ENCODE measurements around the gene EGFL7. TPM values are rescaled to one million over a fixed set of nuclear protein-coding genes. Genes with fewer than 3 reads are reported as not detected.
A peak's percentile ranks its signal among the peaks of the same experiment; 100 is the strongest.

Gene EGFL7
- total and polyA plus RNA-seq, 9 donors = 56.8 to 95.9 (median 63.7) TPM

DNA sequence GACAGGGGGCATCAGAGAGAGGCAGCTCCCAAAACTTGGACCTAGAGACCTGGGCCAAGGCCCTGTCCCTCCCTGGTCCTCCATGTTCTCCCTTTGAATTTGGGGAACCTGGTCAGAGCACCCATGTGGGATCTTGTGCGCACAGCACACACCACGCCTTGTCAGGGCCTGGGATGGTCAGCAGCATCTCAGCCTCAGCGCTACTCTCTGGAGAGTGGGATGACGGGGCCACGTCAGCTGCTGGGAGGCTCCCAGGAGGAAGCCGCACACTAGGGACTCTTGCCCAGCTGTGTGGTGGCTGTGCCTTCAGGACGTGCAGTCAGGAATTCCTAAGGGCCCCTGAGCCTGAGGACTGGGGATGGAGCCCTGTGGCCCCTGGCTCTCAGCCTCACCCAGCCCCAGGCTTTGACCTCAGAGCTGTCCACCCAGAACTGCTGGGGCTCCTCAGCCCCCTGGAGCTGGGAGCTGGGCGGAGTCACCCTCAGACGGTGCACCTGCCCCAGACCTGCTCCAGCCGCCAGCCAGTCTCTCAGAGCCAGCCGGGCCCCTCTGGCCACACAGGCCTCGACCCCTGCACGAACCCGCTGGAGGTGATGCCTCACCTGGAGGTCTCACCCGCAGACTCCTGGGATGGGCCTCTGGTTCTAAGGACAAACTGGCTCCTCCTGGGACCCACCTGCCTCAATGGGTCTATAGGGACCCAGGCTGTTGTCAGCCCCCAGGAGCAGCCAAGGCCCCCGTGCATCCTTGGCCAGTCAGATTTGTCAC is 38.3 kb upstream of the EGFL7 start:
- no peaks in the 10 kb centered on the region for H3K36me3 ChIP-seq (ENCODE audit: control insufficient read depth, insufficient read depth, low read length)
- H3K4me3 ChIP-seq (ENCODE audit: low read length) = no peak overlapping the region
- H3K4me1 ChIP-seq (ENCODE audit: control insufficient read depth, insufficient read depth, low read length) = peaks cover 85% of the 10 kb centered on the region
- WGBS (ENCODE audit: insufficient coverage) = 73% methylated on average over 16 of the region's 16 CpGs
- no peaks in the 10 kb centered on the region for H3K27me3 ChIP-seq (ENCODE audit: control insufficient read depth, insufficient read depth, low read length)
- H3K9me3 ChIP-seq (replicated peaks; ENCODE audit: control insufficient read depth, low read depth, low read length) = no peaks in the 10 kb centered on the region
- no peak overlapping the region for H3K27ac ChIP-seq (ENCODE audit: low read length)
- no peak for DNase-seq

DNA sequence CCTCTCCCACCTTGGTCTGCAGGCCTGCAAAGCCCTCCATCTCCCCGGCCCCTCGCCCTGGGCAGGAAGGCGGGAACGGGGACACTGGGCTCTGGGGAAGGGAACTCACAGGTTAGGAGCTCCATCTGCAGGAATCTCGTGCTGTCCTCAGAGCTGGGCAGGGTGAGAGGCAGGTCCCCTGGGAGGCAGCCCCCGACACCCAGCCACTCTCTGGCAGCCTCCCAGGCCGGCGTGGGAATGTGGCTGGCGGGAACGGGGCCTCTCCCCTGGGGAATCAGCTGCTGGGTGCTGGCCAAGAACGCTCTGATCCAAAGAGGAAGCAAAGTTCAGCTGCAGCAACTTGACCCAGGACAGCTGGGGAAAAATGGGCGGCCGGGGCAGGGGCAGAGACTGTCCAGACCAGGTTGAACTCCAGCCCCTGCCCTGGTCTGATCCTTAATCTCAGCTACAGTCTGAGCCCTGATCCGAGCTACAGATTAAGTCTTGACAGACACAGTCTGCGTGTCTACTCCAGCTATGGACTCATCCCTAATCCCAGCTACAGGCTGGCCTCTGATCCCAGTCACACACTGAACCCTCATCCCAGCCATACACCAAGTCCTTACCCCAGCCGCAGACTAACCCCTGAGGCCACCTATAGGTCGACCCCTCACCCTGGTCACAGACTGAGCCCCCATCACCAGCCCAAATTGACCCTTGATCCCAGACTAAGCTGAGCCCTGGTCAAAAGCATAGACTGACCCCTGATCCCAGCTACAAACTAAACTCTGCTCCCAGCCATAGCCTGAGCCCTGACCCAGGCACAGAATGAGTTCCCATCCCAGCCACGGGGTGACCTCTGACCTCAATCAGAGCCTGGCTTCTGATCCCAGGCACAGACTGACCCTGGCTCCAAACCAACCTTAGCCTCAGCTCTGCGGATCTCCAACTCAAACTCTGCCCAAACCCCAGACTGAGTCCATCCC is 37.3 kb upstream of the EGFL7 start:
- no peaks in the 10 kb centered on the region for H3K36me3 ChIP-seq (ENCODE audit: control insufficient read depth, insufficient read depth, low read length)
- WGBS (ENCODE audit: insufficient coverage) = 23% methylated on average over 17 of the region's 19 CpGs
- peak; percentile 78 for DNase-seq
- H3K4me1 ChIP-seq (ENCODE audit: control insufficient read depth, insufficient read depth, low read length) = peaks cover 85% of the 10 kb centered on the region
- H3K9me3 ChIP-seq (replicated peaks; ENCODE audit: control insufficient read depth, low read depth, low read length) = no peaks in the 10 kb centered on the region
- no peaks in the 10 kb centered on the region for H3K27me3 ChIP-seq (ENCODE audit: control insufficient read depth, insufficient read depth, low read length)
- H3K4me3 ChIP-seq (ENCODE audit: low read length) = no peak overlapping the region
- H3K27ac ChIP-seq (ENCODE audit: low read length) = peak overlapping the region; percentile 35

- no peak for DNase-seq
- Histone ChIP-seq H3K9me3 (replicated peaks; ENCODE audit: control insufficient read depth, low read depth, low read length) (no peaks in the 10 kb centered on the region), H3K27ac (ENCODE audit: low read length) (no peak overlapping the region), H3K36me3 (ENCODE audit: control insufficient read depth, insufficient read depth, low read length) (no peaks in the 10 kb centered on the region), H3K27me3 (ENCODE audit: control insufficient read depth, insufficient read depth, low read length) (no peaks in the 10 kb centered on the region), H3K4me1 (ENCODE audit: control insufficient read depth, insufficient read depth, low read length) (peaks cover 85% of the 10 kb centered on the region), H3K4me3 (ENCODE audit: low read length) (no peak overlapping the region)
- WGBS (ENCODE audit: insufficient coverage) = 62% methylated on average over 12 of the region's 30 CpGs
These were observed 36.5 kb upstream of the EGFL7 start for GRCh38 chr9:136626066-136626725.

DNA sequence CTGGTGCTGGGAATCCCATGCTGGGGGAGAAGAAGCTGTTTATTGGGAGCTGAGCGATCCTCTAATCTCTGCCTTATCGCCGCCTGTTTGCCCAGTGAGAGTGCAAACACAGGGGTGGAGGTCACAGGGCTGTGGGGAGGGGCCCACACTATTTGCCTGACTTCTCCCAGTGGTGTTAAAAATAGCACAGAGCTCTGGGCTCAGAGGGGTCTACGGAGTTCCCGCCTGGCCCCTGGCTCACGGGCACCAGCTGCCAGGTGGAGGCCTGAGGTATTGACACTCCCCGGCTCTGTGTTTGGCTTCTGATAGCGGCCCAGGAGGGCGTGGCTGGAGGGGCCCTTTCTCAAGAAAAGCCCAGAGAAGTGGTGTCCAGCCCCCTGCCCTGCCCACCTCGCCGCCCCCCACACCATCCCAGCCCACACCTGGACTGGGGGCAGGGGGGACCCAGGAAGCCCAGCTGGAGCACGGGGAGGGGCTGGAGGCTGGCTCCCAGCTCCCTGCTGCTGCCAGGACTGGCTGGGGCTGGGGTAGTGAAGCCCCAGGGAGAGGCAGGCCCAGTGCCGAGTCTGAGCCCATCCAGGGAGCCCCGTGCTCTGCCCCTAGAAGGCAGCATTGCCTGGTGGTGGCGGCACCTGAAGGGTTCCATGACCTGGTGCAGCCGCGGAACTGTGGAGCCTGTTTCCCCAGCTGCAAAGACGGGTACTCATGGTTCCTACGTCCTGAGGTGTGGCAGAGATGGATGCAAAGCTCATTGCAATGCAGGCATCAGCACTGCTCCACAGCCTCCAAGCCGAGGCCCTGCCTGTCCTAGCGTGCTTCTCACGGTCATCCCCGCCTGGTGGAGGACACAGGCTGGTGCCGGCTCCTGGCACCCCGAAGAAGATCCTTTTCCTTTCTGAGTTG is 35.7 kb upstream of the EGFL7 start:
- peaks cover 87% of the 10 kb centered on the region for H3K4me1 ChIP-seq (ENCODE audit: control insufficient read depth, insufficient read depth, low read length)
- WGBS (ENCODE audit: insufficient coverage) = 61% methylated on average over 19 of the region's 25 CpGs
- H3K9me3 ChIP-seq (replicated peaks; ENCODE audit: control insufficient read depth, low read depth, low read length) = no peaks in the 10 kb centered on the region
- no peaks in the 10 kb centered on the region for H3K36me3 ChIP-seq (ENCODE audit: control insufficient read depth, insufficient read depth, low read length)
- no peak overlapping the region for H3K4me3 ChIP-seq (ENCODE audit: low read length)
- no peaks in the 10 kb centered on the region for H3K27me3 ChIP-seq (ENCODE audit: control insufficient read depth, insufficient read depth, low read length)
- DNase-seq = no peak
- no peak overlapping the region for H3K27ac ChIP-seq (ENCODE audit: low read length)

DNA sequence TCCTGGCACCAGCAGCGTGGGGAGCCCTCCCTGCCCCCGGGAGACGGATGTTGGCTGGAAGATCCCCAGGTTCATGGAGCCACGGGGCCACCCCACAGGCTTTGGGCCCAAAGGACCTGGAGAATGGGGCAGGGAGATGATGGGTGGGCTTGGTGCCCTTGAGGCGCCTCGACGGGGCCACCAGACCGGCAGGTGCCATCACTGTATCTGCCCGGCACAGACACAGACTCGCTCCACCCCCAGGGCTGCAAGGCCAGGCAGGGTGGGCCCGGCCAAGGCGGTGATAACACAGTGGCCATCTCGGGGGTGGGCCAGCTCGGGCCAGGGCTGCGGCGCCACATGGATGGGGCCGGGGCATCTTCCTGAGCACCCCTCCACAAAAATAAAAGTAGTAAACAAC is 35.0 kb upstream of the EGFL7 start:
- H3K9me3 ChIP-seq (replicated peaks; ENCODE audit: control insufficient read depth, low read depth, low read length) = no peaks in the 10 kb centered on the region
- 83% methylated on average over 11 of the region's 17 CpGs for WGBS (ENCODE audit: insufficient coverage)
- H3K27me3 ChIP-seq (ENCODE audit: control insufficient read depth, insufficient read depth, low read length) = no peaks in the 10 kb centered on the region
- H3K4me1 ChIP-seq (ENCODE audit: control insufficient read depth, insufficient read depth, low read length) = peaks cover 87% of the 10 kb centered on the region
- no peak overlapping the region for H3K4me3 ChIP-seq (ENCODE audit: low read length)
- H3K36me3 ChIP-seq (ENCODE audit: control insufficient read depth, insufficient read depth, low read length) = no peaks in the 10 kb centered on the region
- DNase-seq = no peak
- no peak overlapping the region for H3K27ac ChIP-seq (ENCODE audit: low read length)

GRCh38 chr9:136628268-136628667 is 34.4 kb upstream of the EGFL7 start:
- no peaks in the 10 kb centered on the region for H3K9me3 ChIP-seq (replicated peaks; ENCODE audit: control insufficient read depth, low read depth, low read length)
- DNase-seq = no peak
- H3K27ac ChIP-seq (ENCODE audit: low read length) = no peak overlapping the region
- H3K36me3 ChIP-seq (ENCODE audit: control insufficient read depth, insufficient read depth, low read length) = no peaks in the 10 kb centered on the region
- H3K4me3 ChIP-seq (ENCODE audit: low read length) = no peak overlapping the region
- no peaks in the 10 kb centered on the region for H3K27me3 ChIP-seq (ENCODE audit: control insufficient read depth, insufficient read depth, low read length)
- peaks cover 82% of the 10 kb centered on the region for H3K4me1 ChIP-seq (ENCODE audit: control insufficient read depth, insufficient read depth, low read length)
- 42% methylated on average over 23 of the region's 26 CpGs for WGBS (ENCODE audit: insufficient coverage)

DNA sequence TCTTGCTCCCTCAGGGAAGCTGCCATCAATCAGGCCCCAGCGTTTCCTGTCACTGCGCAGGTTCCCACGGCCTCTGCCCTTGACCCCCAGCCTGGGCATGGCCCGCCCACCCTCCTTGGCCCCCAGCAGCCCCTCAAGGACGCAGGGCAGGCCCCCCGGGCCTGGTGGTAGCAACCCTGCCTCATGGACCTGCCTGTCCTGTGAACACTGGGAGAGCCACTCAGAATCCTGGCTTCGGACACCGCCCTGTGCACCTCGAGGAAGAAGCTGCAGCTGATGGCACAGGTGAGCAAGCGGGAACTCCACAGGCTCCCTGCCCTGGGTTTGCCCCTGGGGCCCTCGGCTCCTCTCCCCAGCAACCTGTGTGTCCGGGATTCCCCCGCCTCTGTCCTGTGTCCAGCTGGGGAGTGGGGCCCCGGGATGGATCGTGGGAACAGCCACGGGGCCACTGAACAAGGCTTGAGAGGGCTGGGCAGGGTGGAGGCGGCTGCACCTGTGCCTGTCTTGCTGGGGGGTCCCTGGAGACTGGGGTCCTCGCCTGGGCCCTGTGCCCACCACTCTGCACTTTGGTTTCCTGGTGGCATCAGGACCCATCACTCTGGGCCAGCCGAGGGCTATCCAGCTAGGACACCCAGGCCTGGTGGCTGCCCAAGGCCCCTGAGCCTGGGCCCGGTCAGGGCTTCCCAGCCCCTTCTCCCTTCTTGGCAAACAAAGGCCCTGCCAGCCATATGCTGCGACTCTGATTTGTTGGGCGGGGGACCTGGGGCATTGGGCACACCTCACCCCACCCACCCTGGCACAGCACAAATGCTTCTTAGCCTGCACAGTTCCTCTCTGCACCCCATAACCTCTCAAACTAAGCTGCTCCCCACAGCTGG is 33.5 kb upstream of the EGFL7 start:
- H3K9me3 ChIP-seq (replicated peaks; ENCODE audit: control insufficient read depth, low read depth, low read length) = no peaks in the 10 kb centered on the region
- 58% methylated on average over 22 of the region's 22 CpGs for WGBS (ENCODE audit: insufficient coverage)
- H3K4me3 ChIP-seq (ENCODE audit: low read length) = no peak overlapping the region
- H3K4me1 ChIP-seq (ENCODE audit: control insufficient read depth, insufficient read depth, low read length) = peaks cover 73% of the 10 kb centered on the region
- DNase-seq = no peak
- H3K27me3 ChIP-seq (ENCODE audit: control insufficient read depth, insufficient read depth, low read length) = no peaks in the 10 kb centered on the region
- no peak overlapping the region for H3K27ac ChIP-seq (ENCODE audit: low read length)
- H3K36me3 ChIP-seq (ENCODE audit: control insufficient read depth, insufficient read depth, low read length) = no peaks in the 10 kb centered on the region

DNA sequence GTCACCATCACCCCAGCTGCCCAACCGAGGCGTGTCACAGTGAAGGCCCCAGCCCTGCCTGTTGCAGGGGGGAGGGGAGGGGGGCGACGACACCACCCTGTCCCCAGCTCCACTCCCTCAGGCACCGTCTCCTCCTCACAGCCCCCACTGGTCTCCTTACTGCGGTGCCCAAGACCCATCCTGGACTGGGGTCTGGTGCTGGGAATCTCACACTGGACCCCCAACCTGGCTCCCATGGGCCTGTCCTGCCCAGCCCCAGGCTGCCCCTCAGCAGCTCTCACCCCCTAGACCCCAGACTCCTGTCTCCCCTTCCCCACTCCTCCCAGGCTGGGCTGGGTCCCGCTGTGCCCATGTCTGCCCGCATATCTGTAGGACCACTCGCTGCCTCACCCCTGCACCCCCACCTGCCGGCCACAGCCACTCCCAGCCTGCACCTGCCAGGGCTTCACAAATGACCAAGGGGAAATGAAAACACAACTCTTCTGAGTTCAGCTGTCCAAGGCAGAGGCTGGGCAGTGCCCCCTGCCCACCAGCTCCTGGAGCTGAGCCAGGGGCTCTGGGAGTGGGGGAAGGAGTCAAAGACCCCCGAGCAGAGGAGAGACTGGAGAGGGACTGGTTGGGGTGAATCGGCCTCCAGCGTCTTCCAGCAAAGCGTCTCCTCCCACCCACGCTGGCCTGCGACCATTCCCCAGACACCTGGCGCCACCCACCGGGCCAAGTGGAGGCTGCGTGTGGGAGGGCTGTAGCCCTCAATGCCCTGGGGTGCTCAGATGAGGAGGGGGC is 32.6 kb upstream of the EGFL7 start:
- WGBS (ENCODE audit: insufficient coverage) = 51% methylated on average over 6 of the region's 19 CpGs
- H3K4me3 ChIP-seq (ENCODE audit: low read length) = no peak overlapping the region

More for the DNA sequence above, 32.6 kb upstream of the EGFL7 start:
- no peak overlapping the region for H3K27ac ChIP-seq (ENCODE audit: low read length)
- H3K27me3 ChIP-seq (ENCODE audit: control insufficient read depth, insufficient read depth, low read length) = no peaks in the 10 kb centered on the region
- H3K4me1 ChIP-seq (ENCODE audit: control insufficient read depth, insufficient read depth, low read length) = peaks cover 69% of the 10 kb centered on the region
- no peaks in the 10 kb centered on the region for H3K9me3 ChIP-seq (replicated peaks; ENCODE audit: control insufficient read depth, low read depth, low read length)
- DNase-seq = peak; percentile 63
- H3K36me3 ChIP-seq (ENCODE audit: control insufficient read depth, insufficient read depth, low read length) = no peaks in the 10 kb centered on the region

All from muscle of leg (tissue), 11 donors.